GM21619 (cell line): ENCODE measurements around the gene FAM98B.

Experiments
- ATAC-seq: cut with Tn5 transposase; IDR thresholded peaks from one replicate; pipeline ENCODE4 v1.9.1; 2021; ENCODE audit not compliant: unreplicated experiment

The FAM98B gene

DNA sequence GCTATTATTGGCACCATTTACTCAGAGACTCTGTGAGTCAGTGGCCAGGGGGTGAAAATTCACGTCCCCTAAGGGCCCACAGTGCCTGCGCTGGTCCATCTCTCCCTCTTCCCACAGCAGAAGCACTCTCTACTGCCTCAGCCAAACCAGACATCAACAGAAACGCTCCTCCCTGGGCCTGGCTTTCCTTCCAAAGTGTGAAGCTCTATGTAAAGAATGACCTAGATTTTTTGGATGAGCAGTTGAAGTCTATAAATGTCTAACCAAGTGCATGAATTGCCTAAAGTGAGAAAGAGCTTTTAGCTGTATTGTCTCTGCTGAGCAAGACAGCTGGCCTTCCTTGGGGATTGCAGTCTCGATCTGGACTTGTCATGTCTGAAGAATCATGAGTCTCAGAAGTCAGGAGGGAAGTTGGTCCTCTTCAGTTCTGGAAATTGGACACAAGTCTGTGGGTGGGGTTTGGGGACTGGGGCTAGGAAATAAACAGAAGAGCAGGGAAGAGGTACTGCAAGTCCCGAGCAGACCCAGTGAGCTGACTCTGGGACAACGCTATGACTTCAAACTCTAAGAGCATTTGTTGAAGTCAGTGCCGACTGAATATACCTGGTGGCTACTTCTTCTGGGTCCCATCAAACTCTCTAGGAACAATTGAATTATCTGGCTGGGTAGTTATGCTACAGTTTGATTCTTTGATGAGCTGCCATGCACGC lies 81.7 kb downstream of the FAM98B start:
- no peak for ATAC-seq

DNA sequence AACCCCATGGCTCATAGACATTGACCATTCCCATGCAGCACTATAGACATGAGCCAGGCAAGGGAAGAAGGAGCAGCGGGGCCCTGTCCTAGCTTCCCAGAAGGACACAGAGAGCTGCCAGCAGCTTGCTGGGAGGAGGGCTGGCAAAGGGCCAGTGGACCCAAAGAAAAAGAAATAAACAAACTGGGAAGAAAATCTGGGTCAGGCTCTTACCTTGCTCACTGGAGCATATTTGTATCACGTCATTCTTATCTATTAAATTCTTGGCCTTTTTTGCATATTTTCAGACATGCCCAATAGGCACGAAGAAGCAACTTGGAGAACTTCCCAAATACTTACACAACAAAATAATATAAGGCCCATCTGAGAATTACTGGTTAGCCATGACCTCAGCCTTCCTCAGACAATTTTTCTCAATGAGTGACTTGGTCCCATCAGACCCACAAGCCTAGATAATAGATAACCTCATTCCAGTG lies 82.3 kb downstream of the FAM98B start:
- no peak for ATAC-seq
